GM19467 (cell line): ENCODE data around the gene RHOBTB3.
A peak's percentile ranks its signal among the peaks of the same experiment; 100 is the strongest.

ENCODE experiments used
- ATAC-seq: cut with Tn5 transposase; IDR thresholded peaks from one replicate; pipeline ENCODE4 v1.9.1; 2021; ENCODE audit warnings: mild to moderate bottlenecking, moderate library complexity; ENCODE audit not compliant: unreplicated experiment

The RHOBTB3 gene

DNA sequence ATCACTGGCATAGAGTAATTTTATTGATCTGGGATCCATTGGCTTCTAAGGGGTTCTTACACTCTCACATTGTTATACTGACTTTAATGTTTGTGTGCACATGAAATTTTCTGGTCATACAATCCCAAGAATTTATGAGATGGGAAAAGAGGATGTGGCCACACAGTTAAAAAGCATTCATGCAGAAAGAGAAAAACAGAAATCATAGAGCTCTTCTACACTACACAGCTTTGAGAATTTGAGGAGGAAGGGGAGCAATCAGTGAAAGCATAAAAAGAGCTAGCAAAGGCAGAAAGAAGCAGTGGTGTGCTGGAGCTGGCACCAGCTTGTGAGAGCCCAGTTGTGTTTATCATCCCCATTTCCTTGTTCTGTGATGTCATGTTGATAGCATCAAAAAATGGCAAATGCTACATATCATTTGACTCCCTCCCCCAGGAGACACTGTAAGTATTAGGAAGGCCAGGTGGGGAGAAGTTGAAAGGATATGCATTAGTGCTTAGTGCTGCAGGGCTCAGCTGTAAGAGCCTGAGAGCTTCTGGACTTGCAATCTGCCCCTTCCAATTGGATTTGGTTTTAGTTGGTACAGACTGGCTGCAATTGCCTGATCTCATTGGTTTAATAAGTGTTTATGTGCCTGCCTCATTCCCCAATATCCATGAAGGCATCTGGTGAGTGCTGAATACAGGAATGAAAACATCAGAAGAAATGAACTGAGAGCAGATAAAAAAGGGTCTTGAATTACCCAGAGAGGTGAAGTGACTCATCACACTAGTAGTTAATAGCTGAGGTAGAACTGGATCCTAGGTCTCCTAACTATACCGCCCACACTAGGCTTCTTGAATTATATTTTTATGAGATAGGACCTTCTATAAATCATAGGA, 30.9 kb downstream of the RHOBTB3 start:
- ATAC-seq: no peak

DNA sequence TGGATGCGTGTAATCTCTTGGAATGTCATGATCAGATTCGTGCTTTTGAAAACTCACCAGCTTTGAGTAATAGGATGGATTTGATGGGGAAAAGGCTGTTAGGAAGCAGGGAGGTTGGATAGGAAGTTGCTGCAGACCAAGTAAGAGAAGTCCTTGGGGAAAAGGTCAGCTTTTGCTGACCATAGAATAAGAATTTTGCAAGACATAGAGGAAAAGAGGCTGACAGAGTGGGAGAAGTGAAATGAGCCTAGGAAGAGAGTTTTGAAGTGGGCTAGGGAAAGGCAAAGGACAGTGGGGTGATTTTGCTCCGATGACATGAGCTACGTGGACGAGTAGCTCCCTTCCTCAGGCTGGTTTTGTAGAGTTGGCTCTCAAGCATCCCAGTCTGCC, 31.5 kb downstream of the RHOBTB3 start:
- no peak for ATAC-seq

DNA sequence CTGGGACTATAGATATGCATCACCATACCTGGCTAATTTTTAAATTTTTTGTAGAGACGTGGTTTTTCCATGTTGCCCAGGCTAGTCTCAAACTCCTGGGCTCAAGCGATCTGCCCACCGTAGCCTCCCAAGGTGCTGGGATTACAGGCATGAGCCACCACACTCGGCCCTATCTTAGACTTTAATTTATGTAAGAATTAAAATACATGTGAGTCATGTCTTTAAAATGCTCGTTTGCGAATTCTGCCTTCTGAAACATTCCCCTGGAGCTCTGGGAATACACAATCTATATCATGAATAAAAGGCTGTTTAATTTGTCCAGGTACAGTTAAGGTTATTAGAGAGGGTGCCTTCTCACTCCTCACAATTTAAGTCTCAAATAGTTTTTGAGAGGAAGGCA, 32.8 kb downstream of the RHOBTB3 start:
- ATAC-seq: no peak

- no peak for ATAC-seq
These were observed 37.6 kb downstream of the RHOBTB3 start for GRCh38 chr5:95768731-95769130.

- ATAC-seq: no peak
These were observed 39.9 kb downstream of the RHOBTB3 start for GRCh38 chr5:95770830-95771708.

DNA sequence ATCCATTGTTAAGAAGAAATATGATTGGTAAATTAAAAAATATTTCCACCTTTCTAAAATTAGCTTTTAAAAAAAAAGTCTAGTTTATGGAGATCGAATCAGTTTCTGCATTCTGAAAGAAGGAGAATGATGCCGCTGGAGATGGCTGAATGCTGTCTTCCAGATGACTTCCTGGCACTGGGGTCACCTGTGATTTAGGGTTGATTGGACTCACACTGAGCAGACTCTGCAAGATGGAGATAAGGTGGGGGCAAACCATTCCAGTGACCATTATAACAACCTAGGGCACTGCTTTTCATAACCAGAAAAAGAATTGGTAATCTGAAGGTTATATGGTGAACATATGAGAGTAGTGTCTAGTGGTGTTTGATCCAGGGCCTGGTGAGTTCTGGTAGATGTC, 40.8 kb downstream of the RHOBTB3 start:
- ATAC-seq: no peak

DNA sequence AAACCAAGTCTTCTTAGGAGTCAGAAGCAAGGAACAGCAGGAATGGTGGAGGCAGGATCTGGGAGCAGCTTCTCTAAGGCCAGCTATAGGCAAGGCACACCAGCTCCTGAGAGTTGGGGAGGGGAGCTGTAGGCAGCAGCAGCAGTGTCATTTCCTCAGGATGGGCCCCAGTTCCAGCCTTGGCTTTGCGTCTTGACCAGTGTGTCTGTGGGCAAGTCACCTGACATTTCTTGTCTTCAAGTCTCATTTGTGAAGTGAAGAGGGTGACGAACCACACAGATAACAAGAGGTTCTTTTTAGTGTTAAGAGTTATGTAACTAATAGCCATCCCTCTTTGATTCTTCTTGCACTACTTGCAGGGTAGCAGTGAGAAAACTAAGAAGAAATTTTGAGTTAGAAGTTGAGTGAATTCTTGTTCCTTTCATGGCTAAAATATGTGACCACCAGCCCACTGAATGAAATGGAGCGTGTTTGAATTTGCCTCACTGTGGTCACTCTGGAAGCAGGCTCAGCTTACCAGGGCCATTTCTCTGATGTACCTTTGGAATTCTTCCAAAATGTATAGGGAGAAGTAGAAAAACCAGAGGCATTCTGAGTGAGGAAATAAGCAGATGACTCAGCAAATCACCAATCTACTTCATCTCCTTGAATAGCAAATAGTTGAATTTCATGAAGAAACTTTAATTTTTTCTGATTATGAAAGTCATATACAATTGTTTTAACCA, 42.4 kb downstream of the RHOBTB3 start:
- ATAC-seq: no peak

DNA sequence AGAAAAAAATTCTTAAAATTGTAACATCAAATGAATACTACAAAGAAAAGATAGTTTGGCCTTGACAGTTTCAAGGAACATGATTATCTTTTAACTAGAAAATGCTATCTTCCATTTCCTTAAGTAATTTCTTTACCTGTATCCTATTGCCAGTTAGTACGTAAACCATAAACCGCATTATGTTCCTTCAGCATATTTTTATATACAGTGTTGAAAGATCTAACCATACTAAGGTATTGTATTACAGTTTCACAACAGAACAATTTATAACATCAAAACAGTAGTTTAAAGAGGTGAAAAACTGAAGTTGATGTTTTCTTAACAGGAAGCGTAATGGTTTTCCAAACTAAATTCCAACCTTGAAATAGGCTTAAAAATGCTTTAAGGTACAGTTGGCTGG, 46.3 kb downstream of the RHOBTB3 start:
- ATAC-seq: no peak

DNA sequence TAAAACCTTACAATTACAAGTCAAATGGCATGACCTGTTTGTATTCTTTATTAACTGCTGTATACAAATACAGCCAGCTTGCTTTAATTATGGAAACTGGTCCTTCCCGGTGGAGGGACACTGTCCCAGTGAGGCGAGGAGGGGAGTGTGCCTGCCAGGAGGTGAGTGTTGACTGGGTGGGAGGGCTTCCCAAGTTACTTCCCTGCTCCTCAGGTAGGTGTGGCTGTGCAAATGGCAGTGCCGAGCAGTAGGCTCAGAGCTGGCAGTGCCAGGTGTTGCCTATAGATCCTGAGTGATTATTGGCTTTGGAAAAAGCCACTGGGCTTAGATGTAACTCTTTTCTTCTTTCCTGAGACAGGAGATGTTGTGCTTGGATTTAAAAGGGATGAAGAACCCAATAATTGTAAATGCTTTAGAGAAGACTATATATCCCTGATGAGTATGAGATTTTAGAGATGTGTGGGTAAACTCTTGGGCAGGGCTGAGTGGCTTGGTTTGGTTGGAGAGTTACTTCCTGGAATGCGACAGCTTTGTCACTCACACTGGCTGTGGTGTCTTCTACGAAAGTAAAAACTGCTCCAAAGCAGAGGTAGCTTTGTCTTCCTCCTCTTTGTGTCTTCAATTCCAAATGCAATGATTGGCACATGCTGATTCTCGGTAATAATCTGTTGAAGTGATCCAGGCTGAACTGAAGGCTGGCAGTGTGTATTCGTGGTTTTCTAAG, 47.7 kb downstream of the RHOBTB3 start:
- ATAC-seq: no peak

DNA sequence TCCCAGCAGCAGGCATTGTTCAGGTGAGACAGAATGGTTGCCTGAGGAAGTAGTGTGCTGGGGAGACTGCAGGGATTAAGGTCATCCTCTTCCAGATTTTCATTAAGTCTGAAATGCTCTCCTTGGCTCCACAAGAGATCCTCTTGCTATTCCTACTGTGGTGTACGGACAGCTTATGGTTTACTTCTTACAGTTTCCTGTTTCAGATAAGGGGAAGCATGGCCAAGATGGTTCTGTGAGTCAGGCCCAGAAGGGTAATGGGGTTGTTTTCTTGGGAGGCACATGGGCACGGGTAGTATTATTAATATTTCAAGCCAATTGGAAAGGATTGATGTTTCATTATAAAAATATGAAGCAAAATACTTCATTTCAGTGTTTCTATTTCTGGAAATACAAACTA, 48.5 kb downstream of the RHOBTB3 start:
- ATAC-seq: no peak

DNA sequence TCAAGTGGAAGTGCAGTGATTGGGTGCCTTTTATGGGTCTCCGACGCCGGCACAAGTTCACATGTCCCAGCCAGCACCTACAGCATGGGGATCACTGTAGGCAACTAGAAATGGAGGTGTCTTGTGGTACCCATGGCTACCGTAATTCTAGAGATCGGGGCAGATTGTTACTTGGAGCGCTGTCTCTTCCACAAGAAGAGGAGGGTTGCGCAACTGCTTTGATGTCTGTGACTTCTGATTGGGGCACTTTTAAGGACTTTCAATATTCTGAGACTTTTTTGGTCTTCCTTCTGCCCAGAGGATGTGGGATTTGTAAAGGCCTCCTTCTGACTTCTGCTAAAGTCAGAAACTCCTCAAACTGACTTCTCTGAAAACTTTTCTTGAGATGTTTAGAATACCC, 49.5 kb downstream of the RHOBTB3 start:
- no peak for ATAC-seq

DNA sequence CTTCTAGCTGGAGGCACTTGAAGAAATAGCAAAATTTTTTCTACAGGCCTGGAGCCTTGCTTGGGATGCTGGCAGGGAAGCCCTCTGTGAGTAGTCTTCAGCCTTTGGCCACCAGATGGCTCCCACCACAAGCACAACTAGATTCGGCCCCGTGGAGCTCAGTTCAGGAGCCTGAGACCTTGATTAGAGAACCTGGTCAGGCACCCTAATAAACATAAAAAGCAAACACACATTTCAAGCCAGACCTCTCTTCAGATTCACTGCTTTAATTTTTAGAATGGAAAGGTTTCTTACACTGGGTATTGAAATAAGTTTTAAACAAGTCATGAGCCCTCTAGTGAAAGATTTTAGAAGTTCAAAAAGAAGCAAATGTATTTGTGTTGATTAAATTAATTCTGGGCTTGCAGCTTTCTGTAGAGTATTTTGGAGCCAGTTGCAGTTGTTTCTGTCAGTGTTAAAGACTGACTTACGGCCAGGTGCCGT, 50.0 kb downstream of the RHOBTB3 start:
- ATAC-seq: peak; percentile 90

DNA sequence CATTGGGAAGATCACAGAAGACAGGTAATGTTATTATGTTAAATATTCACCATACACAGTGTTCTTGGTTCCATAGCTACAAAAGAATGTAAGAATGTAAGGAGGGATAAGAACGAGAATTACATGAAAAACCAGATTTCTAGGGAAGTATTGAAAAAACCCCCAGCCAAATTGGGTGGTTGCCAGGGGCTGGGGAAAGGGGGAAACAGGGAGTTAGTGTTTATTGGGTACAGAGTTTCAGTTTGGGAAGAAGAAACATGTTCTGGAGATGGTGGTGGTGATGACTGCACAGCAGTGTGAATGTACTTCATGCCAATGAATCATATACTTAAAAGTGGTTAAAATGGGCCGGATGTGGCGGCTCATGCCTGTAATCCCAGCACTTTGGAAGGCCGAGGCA, 51.0 kb downstream of the RHOBTB3 start:
- no peak for ATAC-seq

GRCh38 chr5:95783661-95784060, 52.5 kb downstream of the RHOBTB3 start:
- no peak for ATAC-seq

DNA sequence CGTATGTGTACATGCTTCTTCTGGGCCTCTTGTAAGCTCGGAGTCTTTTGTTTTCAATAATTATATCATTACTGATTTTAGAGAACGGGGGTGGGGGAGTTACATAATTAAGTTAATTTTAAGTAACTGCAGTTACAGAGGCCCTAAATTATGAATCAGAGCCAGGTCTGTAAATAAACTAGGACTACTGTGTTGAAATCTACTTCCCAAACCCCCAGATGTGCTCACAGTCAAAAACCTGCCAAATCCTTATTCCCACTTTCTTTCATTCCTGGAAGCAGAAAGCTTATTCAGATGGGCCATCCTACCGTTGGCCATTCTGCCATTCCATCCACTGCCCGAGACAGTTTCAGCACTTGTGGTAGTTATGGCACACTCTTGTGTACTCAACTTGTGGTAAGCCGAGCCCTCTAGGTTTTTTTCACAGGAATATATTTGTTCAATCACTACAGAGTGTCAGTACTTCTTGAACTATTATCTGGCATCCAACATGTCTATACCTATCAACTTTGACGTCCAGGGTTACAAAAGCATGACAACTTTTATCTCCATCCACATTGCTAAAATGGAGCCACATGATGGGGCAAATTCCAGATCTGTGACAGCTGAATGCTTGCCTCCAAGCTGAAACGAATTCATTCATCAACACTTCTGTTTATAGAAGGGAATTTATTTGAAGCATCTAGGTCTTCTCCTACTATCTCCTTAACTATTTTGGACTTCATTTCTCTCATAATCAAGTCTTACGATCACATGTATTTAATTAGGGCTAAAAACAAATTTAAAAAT, 53.6 kb downstream of the RHOBTB3 start:
- ATAC-seq: no peak

GRCh38 chr5:95786821-95787418, 55.8 kb downstream of the RHOBTB3 start:
- no peak for ATAC-seq

GRCh38 chr5:95788493-95788892, 57.4 kb downstream of the RHOBTB3 start:
- ATAC-seq: no peak

DNA sequence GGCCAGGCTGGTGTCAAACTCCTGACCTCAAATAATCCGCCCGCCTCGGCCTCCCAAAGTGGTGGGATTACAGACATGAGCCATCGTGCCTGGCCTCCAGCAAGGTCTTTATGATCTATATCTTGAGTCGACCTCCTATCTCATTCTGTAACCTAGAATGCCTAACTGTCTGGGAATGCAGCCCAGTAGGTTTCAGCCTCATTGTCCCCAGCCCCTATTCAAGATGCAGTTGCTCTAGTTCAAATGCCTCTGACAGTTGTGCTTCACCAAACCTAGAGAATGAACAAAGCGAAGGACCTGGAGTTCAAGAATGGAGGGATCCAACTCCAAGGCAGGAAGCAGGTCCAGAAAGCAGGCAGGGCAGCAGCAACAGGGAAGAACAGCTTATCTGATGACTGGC, 60.6 kb downstream of the RHOBTB3 start:
- ATAC-seq: no peak

DNA sequence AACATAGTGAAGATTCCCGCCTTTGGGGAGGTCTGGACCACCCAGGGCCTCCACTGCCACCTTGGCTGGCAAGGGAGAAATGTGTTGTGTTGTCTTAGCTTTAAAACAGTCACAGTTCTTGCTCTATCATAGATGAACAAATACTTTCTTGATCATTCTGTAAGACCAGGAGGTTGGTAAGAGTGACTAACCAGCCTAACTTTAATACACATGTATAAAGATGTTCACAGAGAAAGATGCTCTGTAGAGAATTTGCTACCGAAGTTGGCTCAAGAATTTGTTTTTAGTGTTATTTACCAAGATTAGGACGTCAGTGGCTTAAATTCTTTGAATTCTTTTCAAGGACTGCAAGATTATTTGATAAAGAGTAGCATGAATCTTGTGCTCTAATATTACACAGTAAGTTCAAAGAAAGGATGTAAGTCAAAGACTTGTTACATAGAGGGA, 63.0 kb downstream of the RHOBTB3 start:
- no peak for ATAC-seq
